Skeletal muscle tissue (tissue), 4 donors: ENCODE measurements around the gene CTXN1. TPM values are rescaled to one million over a fixed set of nuclear protein-coding genes. Genes with fewer than 3 reads are reported as not detected.
"Not testable (repeated sequence)": the region's sequence is repeated elsewhere in the genome, so short reads cannot be mapped to it uniquely, and the experiment has no call there.

Experiments used
- H3K27ac ChIP-seq: one replicate; pipeline ENCODE4 v1.7.0; 2013; ENCODE audit warnings: mild to moderate bottlenecking, low read depth, low read length, inconsistent platforms
- H3K27me3 ChIP-seq, 3 donors: one replicate each; pipeline ENCODE4 v1.7.0; 2013; ENCODE audit warnings: low read length in 3 of 3; ENCODE audit not compliant: control insufficient read depth in 3 of 3, insufficient read depth in 3 of 3
- H3K36me3 ChIP-seq, 3 donors: one replicate each; pipeline ENCODE4 v1.7.0; 2013; ENCODE audit warnings: low read length in 3 of 3; ENCODE audit not compliant: control insufficient read depth in 3 of 3, insufficient read depth in 3 of 3
- H3K4me1 ChIP-seq, 3 donors: one replicate each; pipeline ENCODE4 v1.7.0; 2013; ENCODE audit warnings: low read length in 3 of 3, mild to moderate bottlenecking in 3 of 3; ENCODE audit not compliant: control insufficient read depth in 3 of 3, insufficient read depth in 3 of 3
- H3K4me3 ChIP-seq, 3 donors: one replicate each; pipeline ENCODE4 v1.7.0; 2013; ENCODE audit warnings: low read length in 3 of 3
- H3K9ac ChIP-seq, 3 donors: one replicate each; pipeline ENCODE4 v1.7.0; 2013; ENCODE audit warnings: low read length in 3 of 3, mild to moderate bottlenecking in 3 of 3, moderate library complexity in 2 of 3, low read depth in 1 of 3
- H3K9me3 ChIP-seq, 3 donors: one replicate each; pipeline ENCODE4 v1.7.0; 2013; ENCODE audit warnings: low read length in 3 of 3; ENCODE audit not compliant: control insufficient read depth in 3 of 3
- total RNA-seq: library from RNA; depleted of rRNA; stranded (reverse); fragments of >200 nt; gene quantifications from one replicate; pipeline ENCODE4 v1.2.3, GENCODE V29; 2014
- donor health status: Osteomylitis.

The CTXN1 gene
- total RNA-seq, 1 donor from 2014 or later = 0.52 TPM

- Histone ChIP-seq H3K36me3 (peaks cover 56 to 65% (median 60%) of the 10 kb centered on the region in 3 donors), H3K27me3 (no peaks in the 10 kb centered on the region), H3K9me3 (no peaks in the 10 kb centered on the region), H3K27ac (no peak overlapping the region), H3K4me3 (no peak overlapping the region), H3K4me1 (peaks cover under 1 to 7% (median 4%) of the 10 kb centered on the region in 3 donors), H3K9ac (no peak overlapping the region)
These were observed 7.5 kb upstream of the CTXN1 start for GRCh38 chr19:7933411-7933810.

- Histone ChIP-seq H3K4me3 (no peak overlapping the region), H3K4me1 (peaks cover 6 to 12% (median 7%) of the 10 kb centered on the region in 3 donors), H3K36me3 (peaks cover 56 to 65% (median 60%) of the 10 kb centered on the region in 3 donors), H3K9me3 (no peaks in the 10 kb centered on the region), H3K27ac (no peak overlapping the region), H3K9ac (no peak overlapping the region), H3K27me3 (no peaks in the 10 kb centered on the region)
These were observed 7.0 kb upstream of the CTXN1 start for GRCh38 chr19:7932930-7933300.

GRCh38 chr19:7932276-7932929, 6.5 kb upstream of the CTXN1 start:
- Histone ChIP-seq H3K27ac (no peak overlapping the region), H3K27me3 (no peaks in the 10 kb centered on the region), H3K4me1 (peaks cover 11 to 12% (median 12%) of the 10 kb centered on the region in 3 donors), H3K9ac (no peak overlapping the region), H3K4me3 (no peak overlapping the region), H3K9me3 (no peaks in the 10 kb centered on the region), H3K36me3 (peaks cover 54 to 62% (median 58%) of the 10 kb centered on the region in 3 donors)

- peaks cover 50 to 54% (median 51%) of the 10 kb centered on the region in 3 donors for H3K36me3 ChIP-seq
- no peak overlapping the region for H3K4me3 ChIP-seq
- no peak overlapping the region for H3K27ac ChIP-seq
- peaks cover 15 to 19% (median 19%) of the 10 kb centered on the region in 3 donors for H3K4me1 ChIP-seq
- no peaks in the 10 kb centered on the region for H3K27me3 ChIP-seq
- H3K9ac ChIP-seq = no peak overlapping the region
- H3K9me3 ChIP-seq = no peaks in the 10 kb centered on the region
These were observed 5.5 kb upstream of the CTXN1 start for GRCh38 chr19:7931221-7932061.

- no peak overlapping the region for H3K27ac ChIP-seq
- no peaks in the 10 kb centered on the region for H3K9me3 ChIP-seq
- no peaks in the 10 kb centered on the region for H3K27me3 ChIP-seq
- peaks cover 48 to 50% (median 49%) of the 10 kb centered on the region in 3 donors for H3K36me3 ChIP-seq
- H3K4me1 ChIP-seq = peaks cover 19 to 24% (median 22%) of the 10 kb centered on the region in 3 donors
- no peak overlapping the region for H3K4me3 ChIP-seq
- H3K9ac ChIP-seq = peak overlapping the region in 1 of 3 donors; percentile 8
These were observed 4.8 kb upstream of the CTXN1 start for GRCh38 chr19:7930765-7931164.

- not testable (repeated sequence) for H3K9ac ChIP-seq, H3K9me3 ChIP-seq, H3K27ac ChIP-seq, H3K27me3 ChIP-seq, H3K4me3 ChIP-seq
- Histone ChIP-seq H3K36me3 (peaks cover 42 to 45% (median 44%) of the 10 kb centered on the region in 3 donors), H3K4me1 (peaks cover 19 to 27% (median 25%) of the 10 kb centered on the region in 3 donors)
These were observed 4.1 kb upstream of the CTXN1 start for GRCh38 chr19:7930030-7930429.

- H3K36me3 ChIP-seq = peaks cover 35 to 37% (median 36%) of the 10 kb centered on the region in 3 donors
- no peaks in the 10 kb centered on the region for H3K27me3 ChIP-seq
- peak overlapping the region; percentile 20 to 54 (median 53) for H3K9ac ChIP-seq
- H3K4me3 ChIP-seq = peak overlapping the region in 1 of 3 donors; percentile 23
- peaks cover 19 to 27% (median 25%) of the 10 kb centered on the region in 3 donors for H3K4me1 ChIP-seq
- H3K27ac ChIP-seq = peak overlapping the region; percentile 74
- H3K9me3 ChIP-seq = no peaks in the 10 kb centered on the region
These were observed 3.1 kb upstream of the CTXN1 start for GRCh38 chr19:7928741-7929701.

GRCh38 chr19:7928334-7928706, 2.4 kb upstream of the CTXN1 start:
- H3K27ac ChIP-seq = peak overlapping the region; percentile 74
- peaks cover 19 to 27% (median 25%) of the 10 kb centered on the region in 3 donors for H3K4me1 ChIP-seq
- peaks cover 28 to 30% (median 29%) of the 10 kb centered on the region in 3 donors for H3K36me3 ChIP-seq
- H3K9me3 ChIP-seq = no peaks in the 10 kb centered on the region
- H3K4me3 ChIP-seq = no peak overlapping the region
- no peaks in the 10 kb centered on the region for H3K27me3 ChIP-seq
- peak overlapping the region in 1 of 3 donors; percentile 54 for H3K9ac ChIP-seq

- no peaks in the 10 kb centered on the region for H3K27me3 ChIP-seq
- no peak overlapping the region for H3K4me3 ChIP-seq
- H3K9me3 ChIP-seq = no peaks in the 10 kb centered on the region
- H3K27ac ChIP-seq = peak overlapping the region; percentile 74
- H3K9ac ChIP-seq = peak overlapping the region in 1 of 3 donors; percentile 54
- peaks cover 19 to 27% (median 25%) of the 10 kb centered on the region in 3 donors for H3K4me1 ChIP-seq
- H3K36me3 ChIP-seq = peaks cover 25 to 28% (median 25%) of the 10 kb centered on the region in 3 donors
These were observed 1.8 kb upstream of the CTXN1 start for GRCh38 chr19:7927605-7928333.
